HG03575 (cell line): Measurements from ENCODE around the gene CEP76.

Source experiments
- ATAC-seq: cut with Tn5 transposase; IDR thresholded peaks from one replicate; pipeline ENCODE4 v1.9.1; 2021; ENCODE audit not compliant: unreplicated experiment, insufficient number of reproducible peaks, low FRiP score; ENCODE audit errors: extremely low read depth

Gene CEP76, protein sequence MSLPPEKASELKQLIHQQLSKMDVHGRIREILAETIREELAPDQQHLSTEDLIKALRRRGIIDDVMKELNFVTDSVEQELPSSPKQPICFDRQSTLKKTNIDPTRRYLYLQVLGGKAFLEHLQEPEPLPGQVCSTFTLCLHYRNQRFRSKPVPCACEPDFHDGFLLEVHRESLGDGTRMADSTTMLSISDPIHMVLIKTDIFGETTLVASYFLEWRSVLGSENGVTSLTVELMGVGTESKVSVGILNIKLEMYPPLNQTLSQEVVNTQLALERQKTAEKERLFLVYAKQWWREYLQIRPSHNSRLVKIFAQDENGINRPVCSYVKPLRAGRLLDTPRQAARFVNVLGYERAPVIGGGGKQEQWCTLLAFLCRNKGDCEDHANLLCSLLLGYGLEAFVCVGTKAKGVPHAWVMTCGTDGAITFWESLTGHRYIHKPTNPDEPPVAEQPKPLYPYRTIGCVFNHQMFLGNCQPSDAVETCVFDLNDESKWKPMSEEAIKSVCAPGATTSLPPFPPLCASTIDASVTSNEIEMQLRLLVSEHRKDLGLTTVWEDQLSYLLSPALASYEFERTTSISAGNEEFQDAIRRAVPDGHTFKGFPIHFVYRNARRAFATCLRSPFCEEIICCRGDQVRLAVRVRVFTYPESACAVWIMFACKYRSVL

DNA sequence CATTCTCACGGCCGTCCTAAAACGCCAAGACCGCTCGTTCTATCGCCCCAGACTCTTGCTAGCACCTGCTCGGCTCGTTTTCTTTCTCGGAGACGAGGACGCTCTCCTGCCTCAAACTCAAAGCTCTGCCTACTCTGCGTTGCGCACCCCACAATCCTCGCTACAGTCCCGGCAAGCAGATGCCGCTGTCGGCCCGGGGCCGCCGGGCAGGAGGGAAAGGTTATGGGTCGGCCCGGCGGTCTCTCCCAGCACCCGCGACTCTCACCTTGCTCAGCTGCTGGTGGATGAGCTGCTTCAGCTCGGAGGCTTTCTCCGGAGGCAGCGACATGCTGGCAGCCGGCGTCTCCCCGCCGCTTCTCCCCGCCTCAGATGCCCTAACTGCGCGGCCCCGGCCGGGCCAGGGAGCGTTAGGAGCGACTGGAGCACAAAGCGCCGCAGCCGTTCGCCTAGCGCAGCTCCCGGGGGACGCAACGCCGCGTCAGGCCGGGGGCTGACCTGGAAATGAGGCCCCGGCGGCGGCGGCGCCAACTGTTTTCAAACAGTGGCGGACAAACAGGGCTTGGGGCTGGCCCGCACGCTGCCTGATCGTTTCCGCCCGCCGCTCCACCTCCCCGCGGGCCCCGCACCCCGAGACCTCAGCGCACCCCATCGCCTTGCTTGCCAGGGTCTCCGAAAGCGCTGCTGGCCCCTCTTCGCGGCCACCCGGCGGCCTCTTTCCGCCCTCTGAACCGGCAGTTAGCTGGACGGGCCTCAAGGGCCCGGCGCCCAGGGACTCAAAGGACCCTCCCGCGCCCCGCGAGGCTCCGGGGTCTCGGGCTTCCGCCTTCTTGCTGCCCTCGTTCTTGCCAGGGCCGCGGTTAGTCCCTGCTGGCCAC lies at the start of gene CEP76, which contains the start of gene PSMG2:
TSS of gene CEP76 (minus strand) at position 503 of the 875 bp plus-strand sequence. CDS start at position 328, 175 bp downstream.
TSS of gene PSMG2 (plus strand) at position 822 of the 875 bp plus-strand sequence. CDS start 66 bp downstream, outside the sequence.
- ATAC-seq: no peak

DNA sequence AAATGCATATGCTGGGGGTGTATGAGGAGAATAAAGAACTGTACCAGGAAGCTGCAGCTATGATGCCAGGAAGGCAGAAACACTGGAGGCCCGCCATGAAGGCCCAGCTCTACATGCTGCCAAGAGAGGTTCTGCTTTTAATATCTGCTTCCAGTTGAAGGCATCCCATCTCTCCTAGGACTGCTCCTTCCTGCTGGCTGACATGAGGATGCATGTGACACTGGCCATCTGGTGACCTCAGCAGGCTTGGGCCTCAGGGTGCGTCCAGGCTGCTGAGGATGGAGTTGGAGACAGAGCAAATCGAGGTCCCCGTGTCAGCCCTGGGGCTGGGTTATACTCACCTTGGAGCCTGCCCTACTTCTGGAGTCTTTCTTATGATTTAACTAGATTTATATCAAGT lies 49.4 kb upstream of the CEP76 start:
- no peak for ATAC-seq

DNA sequence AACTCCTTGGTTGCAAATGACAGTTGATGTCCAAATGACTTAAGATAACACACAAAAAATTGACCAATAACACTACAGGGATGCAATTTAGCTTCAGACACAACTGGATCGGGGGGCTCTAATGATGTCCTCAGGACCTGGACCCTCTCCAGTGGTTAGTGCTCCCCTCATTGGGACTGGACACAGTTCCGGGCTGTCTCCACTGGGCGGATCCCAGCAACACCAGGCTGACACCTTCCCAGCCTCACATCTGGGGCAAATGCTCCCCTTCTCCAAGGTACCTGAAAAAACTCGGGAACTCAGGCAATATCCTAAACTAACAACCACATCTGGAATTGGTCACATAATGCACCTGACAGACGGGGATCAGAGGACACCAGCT lies 49.0 kb upstream of the CEP76 start:
- ATAC-seq: no peak

DNA sequence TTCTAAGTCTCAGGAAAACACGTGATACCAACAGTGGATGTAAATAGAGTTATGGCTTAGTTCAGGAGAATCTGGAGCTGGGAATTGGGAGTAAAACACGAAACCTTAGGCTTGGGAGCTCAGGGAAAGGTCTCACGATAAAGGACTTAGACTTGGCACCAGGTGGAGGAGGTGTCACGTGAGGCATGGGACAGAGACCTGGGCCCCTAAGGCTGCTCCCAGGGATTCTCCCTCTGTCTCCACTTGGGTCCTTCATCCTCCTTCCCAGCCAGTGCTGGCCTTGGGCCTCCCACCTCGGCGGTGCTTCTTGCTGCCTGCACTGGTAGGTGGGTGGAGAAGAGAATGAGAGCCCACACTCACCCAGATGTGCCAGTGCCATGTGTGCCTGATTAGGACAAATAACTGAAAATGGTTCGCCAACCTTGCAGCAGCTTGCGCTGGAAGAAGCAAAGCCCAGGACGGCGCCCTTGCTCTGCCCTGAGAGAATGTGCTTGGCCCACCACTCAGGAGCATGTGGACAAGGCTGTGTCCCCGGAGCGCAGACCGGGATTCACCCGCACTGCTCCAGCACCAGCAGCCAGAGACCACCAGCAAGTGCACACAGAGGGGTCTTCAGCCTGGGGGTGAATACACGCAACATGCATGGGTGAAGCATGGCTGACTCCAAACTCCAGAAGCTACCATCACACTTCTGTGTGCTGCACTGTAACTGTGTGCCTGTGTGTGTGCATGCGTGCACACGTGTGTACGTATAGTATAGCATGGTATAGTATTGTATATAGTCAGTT lies 48.4 kb upstream of the CEP76 start:
- no peak for ATAC-seq

DNA sequence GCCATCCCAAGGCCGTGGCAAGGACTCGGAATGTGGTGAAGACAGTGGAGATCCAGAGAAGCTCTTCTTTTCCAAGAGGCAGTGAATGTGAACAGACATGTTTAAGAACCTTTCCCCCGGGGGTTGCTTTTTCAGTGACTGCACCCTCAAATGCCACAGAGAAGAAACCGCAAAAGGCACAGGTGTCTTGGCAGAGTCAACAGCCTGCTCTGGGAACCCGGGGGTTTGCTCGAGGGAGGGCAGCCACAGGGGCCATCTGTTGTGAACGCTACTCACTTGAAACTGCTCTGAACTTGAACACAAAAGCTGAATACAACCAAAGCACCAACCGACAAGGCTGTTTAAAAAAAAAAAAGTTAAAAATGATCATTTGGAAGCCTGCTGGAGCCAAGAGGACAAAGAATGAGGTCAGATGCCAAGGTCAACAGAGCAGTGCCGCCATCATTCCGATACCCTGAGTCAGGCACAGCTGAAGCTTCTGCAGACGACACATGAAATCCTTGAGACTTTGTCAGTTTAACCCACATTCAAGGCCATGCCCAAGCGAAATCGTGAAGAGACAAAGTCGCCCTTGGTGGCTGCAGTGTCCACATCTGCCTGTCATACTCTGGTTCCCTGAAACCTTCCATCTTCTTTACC lies 47.7 kb upstream of the CEP76 start:
- no peak for ATAC-seq

DNA sequence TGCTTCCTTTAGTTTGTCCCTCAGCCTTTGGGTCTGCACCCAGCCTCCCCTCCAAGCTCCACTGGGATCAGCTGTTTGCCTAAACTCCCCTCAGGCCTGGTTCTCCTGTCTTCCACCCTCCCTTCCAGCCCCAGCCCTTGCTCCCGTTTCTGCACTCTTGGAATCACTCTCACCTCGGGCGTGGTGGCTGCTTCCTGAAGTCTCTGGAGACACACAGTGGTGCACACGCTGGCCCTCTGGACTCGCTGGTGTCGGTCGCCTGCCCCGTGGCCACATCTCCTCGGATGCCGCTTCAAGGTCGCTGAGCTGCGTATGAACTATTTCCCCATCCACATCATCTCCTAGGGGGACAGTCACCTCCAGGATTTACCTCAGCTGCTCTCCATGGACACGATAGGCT lies 46.6 kb upstream of the CEP76 start:
- ATAC-seq: no peak

DNA sequence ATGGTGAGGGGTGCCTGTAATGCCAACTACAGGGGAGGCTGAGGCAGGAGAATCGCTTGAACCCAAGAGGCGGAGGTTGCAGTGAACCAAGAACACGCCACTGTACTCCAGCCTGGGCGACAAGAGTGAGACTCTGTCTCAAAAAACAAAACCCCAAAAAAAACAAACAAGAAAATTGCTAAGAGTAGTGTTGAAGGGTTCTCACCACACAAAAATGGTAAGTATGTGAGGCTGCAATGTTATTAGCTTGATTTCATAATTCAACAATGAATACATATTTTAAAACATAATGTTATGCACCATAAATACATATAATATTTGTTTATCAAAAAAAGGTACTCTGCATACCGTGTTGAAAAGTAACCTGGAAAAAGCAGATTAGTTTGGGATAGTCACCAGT lies 46.1 kb upstream of the CEP76 start:
- ATAC-seq: no peak

DNA sequence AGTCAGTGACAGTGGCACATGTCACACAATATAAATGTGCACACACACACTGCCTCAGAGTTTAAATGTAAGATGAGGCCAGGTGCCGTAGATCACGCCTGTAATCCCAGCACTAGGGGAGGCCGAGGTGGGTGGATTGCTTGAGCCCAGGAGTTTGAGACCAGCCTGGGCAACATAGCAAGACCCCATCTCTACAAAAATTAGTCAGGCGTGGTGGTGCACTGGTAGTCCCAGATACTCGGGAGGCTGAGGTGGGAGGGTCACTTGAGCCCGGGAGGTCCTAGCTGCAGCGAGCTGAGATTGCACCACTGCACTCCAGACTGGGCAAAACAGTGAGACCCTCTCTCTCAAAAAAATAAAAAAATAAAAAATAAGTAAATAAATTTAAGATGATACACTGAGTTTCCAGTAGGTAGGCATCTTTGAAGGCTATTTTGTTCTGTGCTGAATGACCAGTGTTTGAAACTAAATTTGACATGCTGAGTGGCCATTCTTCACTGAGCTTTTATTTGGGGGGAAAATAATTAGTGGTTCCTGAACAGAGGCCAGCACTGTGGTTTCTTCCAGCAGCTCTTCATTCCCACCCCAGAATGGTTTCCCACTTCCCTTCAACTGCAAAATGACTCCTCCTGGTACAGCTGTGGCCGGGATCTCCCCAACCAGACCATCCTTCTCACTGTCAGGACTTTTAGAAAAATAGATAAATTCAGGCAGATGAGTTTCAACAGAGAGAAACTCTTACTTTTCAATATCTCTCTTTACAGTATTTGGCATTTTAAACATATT lies 45.2 kb upstream of the CEP76 start:
- ATAC-seq: no peak

DNA sequence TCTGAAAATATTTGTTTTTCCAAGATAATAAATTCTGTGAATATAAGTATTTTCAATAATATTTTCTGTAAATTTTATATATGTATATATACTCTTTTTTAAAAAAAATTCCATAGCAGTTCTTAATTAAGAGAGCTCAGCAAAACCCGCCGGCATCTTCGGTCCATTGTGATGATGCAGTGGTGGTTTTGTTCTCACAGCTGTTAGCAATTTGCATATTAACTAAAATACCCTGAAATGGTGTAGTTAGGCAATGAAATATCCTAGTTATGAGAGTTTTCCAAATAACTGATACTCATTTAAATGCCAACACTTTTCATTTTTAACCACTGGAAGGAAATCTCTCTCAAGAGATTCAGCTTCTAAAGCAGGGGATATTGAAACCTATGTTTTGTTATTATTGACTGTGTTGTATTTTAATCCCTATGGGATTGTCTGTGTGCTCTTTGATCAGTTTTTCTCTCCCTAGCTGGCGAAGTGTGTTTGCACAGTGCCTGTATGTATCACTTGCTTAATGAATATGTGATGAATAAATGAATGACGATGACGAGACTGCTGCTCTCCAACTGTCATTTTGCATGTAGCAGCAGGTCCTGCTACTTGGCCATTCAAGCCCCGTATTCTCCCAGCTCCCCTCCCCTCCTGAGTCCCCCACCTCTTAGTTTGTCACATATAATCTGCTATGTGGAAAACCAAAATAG lies 42.7 kb upstream of the CEP76 start:
- no peak for ATAC-seq

DNA sequence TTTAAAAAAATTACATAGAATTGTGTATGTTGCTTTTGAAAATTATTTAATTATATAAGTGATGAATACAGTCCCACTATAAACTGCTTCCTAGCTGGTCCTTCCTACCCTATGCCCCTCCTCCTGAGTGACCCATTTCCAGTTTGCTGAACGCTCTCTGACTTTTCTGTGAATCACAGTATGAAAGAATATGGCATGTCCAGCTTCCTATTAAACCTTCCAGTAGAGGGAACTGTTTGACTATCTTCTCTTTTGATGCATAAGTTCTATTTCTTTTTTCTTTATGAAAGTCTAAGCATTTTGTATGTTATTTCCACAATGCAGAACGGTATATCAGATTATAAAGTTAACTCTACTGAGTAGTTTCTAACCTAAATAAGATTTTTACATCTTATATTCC lies 41.6 kb upstream of the CEP76 start:
- ATAC-seq: no peak

DNA sequence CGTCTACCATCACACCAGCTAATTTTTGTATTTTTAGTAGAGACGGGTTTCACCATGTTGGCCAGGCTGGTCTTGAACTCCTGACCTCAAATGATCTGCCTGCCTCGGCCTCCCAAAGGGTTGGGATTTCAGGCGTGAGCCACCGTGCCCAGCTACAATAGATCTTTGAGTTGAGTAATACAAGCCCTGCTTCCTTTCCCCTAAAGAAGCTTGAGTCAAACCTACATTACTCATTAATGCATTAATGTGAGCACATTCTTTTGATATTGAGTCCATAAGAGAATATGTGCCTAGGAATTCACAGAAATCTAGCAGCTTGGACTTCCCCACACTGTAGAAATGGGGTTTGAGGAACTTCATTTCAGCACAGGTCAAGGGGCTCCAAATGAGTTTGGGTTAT lies 39.9 kb upstream of the CEP76 start:
- no peak for ATAC-seq

DNA sequence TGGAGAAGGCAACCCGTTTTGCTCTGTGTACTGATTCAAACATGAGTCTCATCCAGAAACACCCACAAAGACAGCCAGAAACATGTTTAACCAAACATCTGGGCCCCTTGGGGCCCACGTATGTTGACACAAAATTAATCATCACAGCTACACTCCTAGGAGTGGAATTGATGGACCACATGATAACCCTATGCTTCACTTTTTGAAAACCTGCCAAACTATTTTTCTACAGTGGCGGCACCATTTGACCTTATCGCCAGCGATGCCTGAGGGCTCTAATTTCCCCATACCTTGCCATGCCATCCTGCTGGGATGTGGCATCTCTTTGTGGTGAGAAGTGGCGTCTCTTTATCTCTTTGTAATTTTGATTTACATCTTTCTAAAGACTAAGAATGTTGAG lies 38.8 kb upstream of the CEP76 start:
- ATAC-seq: no peak

DNA sequence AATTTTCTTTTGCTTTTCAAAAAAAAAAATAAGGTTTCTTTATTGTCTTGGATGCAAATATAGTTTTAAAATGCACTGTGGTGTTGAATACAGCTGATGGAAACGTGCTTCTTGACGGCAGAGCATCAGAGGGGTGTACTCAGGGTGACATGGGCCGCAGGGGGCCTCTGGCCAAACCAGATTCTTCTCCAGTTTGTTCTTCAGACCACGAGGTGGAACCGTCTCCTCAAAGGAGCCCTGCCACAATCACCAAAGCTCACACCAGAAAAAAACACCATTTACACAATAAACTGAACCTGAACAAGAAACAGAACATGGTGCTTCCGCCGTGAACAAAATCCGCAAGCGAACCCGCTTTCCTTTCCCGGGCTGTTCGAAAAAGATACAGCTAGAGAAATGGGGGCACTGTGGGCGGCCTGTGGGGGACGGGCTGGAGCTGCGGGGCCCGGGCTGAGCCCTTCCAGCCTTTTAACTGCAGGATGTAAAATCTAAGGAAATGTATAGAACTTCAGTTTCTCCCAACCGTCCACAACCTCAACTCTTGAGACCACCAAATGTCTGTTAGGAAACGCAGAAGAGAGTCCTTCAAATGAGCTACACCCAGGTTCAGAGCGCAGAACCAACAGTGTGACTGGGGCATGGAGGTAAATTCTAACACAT lies 34.9 kb upstream of the CEP76 start:
- no peak for ATAC-seq

DNA sequence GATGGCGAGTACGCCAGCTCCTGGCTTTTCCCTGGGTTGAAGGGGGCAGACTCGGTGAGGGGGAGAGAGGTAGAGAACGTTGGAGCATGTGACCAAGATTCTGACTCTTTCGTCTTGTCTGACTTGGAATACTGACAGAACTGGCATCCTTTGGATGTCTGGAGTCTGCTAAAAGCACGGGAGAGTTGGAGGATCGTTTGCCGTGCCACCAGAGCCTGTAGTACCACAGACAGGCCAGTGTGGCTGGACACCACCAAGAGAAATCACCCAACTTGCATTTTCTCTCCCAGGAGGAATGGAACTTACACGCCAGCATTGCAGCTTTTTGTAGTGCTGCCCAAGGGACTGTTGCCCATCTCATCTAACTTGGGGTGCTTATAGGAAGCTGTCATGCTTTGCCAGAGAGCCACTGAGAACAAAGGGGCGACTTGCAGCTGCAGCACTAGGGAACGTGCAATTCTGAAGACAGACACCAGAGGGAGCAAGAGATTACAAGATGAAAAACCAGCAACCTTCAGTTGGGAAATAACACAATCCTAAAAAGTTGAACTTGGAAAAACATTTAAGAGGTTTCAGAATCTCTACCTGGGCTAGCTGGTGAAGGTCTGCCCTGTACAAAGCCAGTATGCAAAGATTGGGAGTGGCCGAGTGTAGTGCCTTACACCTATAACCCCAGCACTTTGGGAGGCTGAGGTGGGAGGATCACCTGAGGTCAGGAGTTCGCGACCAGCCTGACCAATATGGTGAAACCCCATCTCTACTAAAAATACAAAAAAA lies 24.4 kb upstream of the CEP76 start:
- ATAC-seq: no peak

DNA sequence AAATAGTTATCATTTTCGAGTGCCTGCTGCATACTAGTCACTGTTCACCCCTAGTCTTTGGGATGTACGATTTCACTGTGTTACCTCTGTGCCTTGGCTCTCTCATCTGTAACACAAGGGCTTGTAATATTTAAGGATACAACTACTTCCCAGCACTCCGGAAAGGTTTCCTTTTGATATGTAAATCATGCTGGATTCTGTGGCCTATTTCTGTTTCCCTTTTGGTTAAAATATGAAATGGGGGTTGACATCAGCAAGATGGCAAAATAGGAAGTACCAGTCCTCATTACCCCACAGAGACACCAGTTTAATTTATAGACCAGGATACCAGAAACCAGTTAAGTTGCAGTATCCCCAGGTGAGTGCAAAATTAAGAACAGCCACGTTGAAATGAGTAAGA lies 23.8 kb upstream of the CEP76 start:
- ATAC-seq: no peak

DNA sequence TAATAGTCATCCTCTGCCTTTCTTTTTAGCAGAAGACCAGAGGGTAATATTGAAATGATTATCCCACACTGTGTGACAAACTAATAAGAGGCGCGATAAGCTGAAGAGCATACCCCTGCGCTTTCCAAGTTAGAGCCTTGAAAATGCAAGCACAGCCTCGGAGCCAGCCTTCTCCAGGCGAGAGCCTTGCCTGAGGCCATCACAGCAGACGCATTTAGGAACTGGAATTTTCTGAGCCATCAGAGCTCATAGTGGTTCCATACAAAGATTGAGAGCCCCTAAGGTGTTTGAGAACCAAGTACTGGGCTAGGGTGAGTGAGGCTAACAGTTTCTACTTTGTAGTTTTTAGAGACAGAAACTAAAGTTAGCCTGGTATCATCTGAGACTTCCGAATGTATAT lies 20.2 kb upstream of the CEP76 start:
- ATAC-seq: no peak
